ENCODE results near the gene CERS6. TPM values are rescaled to one million over a fixed set of nuclear protein-coding genes. Genes with fewer than 3 reads are reported as not detected.

CERS6 gene
- total and polyA plus RNA-seq, 10 of the 15 experiments (the other 5 are each of a cell fraction or from before 2014, with no cell fraction given): 1.3 to 20.4 (median 14.1) TPM

- TF ChIP-seq SP1 (IDR thresholded peaks at IDR 0.05; ENCODE audit: low read depth, low read length): no peak
- TF ChIP-seq ZNF622 (IDR thresholded peaks at IDR 0.05): no peak
- no peak for TF ChIP-seq ZBTB11 (CRISPR knock-in tag; IDR thresholded peaks at IDR 0.05)
- no peak for TF ChIP-seq PAX8 (IDR thresholded peaks at IDR 0.05)
- TF ChIP-seq ATF7 (IDR thresholded peaks at IDR 0.05; ENCODE audit: low read depth): no peak
- TF ChIP-seq MEF2B (IDR thresholded peaks at IDR 0.05; ENCODE audit: partially characterized antibody, poor library complexity, severe bottlenecking): no peak
- no peak for TF ChIP-seq CUX1 (IDR thresholded peaks at IDR 0.05; ENCODE audit: insufficient replicate concordance, low read depth, low read length)
- no peak for TF ChIP-seq NBN (IDR thresholded peaks at IDR 0.05)
- no peak for TF ChIP-seq NRF1 (conservative IDR thresholded peaks at IDR 0.05; ENCODE audit: low read depth, low read length)
- no peak for TF ChIP-seq SIX5 (IDR thresholded peaks at IDR 0.05; ENCODE audit: low read depth, low read length, severe bottlenecking)
Observed at GRCh38 chr2:168524005-168524404, 67.9 kb downstream of the CERS6 start (continued).

Data from GM12878 (cell line).